ENCODE measurements around the gene UBE2H. TPM values are rescaled to one million over a fixed set of nuclear protein-coding genes. Genes with fewer than 3 reads are reported as not detected.
A peak's percentile ranks its signal among the peaks of the same experiment; 100 is the strongest.
"Not testable (repeated sequence)": the region's sequence is repeated elsewhere in the genome, so short reads cannot be mapped to it uniquely, and the experiment has no call there.

Gene UBE2H
- total RNA-seq, 1 donor from 2014 or later: 194 TPM

DNA sequence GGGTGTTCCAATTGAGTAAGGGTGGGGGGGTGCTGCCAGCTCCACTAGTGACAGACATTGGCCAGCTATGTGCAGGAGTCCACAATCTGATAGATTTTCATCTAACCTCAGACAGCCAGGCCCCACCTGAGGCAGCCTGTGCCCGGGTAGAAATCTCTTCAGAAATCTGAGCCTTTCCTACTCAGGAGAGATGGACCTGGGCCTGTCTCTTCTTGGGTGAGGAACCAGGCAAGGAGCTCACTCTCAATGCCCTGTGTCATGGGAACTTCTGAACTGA lies 86.9 kb downstream of the UBE2H start:
- Mint-ChIP-seq H3K4me1 (ENCODE audit: low read depth, unreplicated experiment) (peaks cover 31% of the 10 kb centered on the region), H3K9me3 (ENCODE audit: unreplicated experiment) (no peaks in the 10 kb centered on the region), H3K36me3 (ENCODE audit: low read depth, unreplicated experiment) (peaks cover 25% of the 10 kb centered on the region), H3K4me3 (ENCODE audit: unreplicated experiment) (no peak overlapping the region), H3K27ac (ENCODE audit: unreplicated experiment) (peak overlapping the region; percentile 95), H3K27me3 (ENCODE audit: low read depth, unreplicated experiment) (no peaks in the 10 kb centered on the region)
- no peak for DNase-seq (ENCODE audit: low read depth)
- Histone ChIP-seq H4K20me1 (ENCODE audit: insufficient read depth, low read length) (peaks cover 82% of the 10 kb centered on the region), H3K4me3 (ENCODE audit: insufficient read depth, low read depth, low read length) (no peak overlapping the region), H3K36me3 (ENCODE audit: insufficient read depth, low read length) (no peaks in the 10 kb centered on the region), H2AFZ (ENCODE audit: low read depth, low read length) (no peak overlapping the region), H3K4me1 (ENCODE audit: insufficient read depth, low read length) (peaks cover 17% of the 10 kb centered on the region), H3K79me2 (ENCODE audit: insufficient read depth, low read length) (peaks cover 84% of the 10 kb centered on the region), H3K9ac (ENCODE audit: low read length) (no peak overlapping the region), H3K4me2 (ENCODE audit: low read length) (no peak overlapping the region), H3K27me3 (ENCODE audit: insufficient read depth, low read length) (no peaks in the 10 kb centered on the region), H3K9me3 (ENCODE audit: insufficient read depth, low read depth, low read length) (no peaks in the 10 kb centered on the region), H3K27ac (ENCODE audit: low read depth, low read length) (no peak overlapping the region)
- no peak for FAIRE-seq
- no peak for TF ChIP-seq EZH2 (IDR thresholded peaks at IDR 0.05; ENCODE audit: insufficient read depth, low read length)
- TF ChIP-seq, protein P1, sequence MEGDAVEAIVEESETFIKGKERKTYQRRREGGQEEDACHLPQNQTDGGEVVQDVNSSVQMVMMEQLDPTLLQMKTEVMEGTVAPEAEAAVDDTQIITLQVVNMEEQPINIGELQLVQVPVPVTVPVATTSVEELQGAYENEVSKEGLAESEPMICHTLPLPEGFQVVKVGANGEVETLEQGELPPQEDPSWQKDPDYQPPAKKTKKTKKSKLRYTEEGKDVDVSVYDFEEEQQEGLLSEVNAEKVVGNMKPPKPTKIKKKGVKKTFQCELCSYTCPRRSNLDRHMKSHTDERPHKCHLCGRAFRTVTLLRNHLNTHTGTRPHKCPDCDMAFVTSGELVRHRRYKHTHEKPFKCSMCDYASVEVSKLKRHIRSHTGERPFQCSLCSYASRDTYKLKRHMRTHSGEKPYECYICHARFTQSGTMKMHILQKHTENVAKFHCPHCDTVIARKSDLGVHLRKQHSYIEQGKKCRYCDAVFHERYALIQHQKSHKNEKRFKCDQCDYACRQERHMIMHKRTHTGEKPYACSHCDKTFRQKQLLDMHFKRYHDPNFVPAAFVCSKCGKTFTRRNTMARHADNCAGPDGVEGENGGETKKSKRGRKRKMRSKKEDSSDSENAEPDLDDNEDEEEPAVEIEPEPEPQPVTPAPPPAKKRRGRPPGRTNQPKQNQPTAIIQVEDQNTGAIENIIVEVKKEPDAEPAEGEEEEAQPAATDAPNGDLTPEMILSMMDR (IDR thresholded peaks at IDR 0.05; ENCODE audit: insufficient read depth, low read depth, low read length): no peak

DNA sequence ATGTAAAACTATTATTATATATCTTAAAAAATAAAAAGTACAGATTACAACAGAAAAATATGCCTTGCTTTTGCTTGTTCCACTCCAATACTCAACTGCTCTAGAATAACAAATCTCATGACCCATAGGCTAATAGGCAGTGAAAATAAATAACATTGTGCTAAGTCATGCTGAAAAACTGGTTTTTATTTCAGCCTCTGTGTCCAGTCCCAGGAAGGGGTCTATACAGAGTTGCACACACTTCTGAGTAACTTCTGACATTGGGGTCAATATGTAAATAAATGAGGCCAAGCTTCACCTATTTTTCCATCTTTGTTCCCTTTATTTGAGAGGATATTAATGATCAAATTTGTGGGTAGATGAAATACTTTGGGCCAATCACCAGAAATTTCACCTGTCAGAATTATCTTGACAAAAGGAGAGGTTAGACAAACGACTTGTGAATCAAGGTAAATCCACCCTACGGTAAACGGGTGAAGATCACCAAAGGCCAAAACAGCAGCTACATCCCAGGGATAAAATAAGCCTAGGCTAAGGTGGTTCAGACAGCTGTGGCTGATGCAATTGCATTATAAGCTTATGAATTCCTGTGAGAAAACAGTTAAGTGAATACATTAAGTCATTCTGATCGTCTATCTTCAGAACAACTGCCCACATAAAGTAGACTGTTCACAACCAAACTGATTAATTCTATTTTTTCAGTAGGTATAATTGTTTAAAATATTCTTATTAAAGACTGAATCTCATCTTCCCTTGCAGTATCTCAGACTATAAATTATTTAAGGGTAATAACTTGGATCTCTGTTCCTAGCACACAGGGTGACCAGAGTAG lies 87.5 kb downstream of the UBE2H start:
- H4K20me1 ChIP-seq (ENCODE audit: insufficient read depth, low read length): peaks cover 83% of the 10 kb centered on the region
- peaks cover 31% of the 10 kb centered on the region for H3K4me1 Mint-ChIP-seq (ENCODE audit: low read depth, unreplicated experiment)
- H2AFZ ChIP-seq (ENCODE audit: low read depth, low read length): no peak overlapping the region
- H3K36me3 Mint-ChIP-seq (ENCODE audit: low read depth, unreplicated experiment): peaks cover 22% of the 10 kb centered on the region
- peaks cover 17% of the 10 kb centered on the region for H3K4me1 ChIP-seq (ENCODE audit: insufficient read depth, low read length)
- peak overlapping the region; percentile 95 for H3K27ac Mint-ChIP-seq (ENCODE audit: unreplicated experiment)
- DNase-seq (ENCODE audit: low read depth): no peak
- H3K4me3 ChIP-seq (ENCODE audit: insufficient read depth, low read depth, low read length): no peak overlapping the region
- no peaks in the 10 kb centered on the region for H3K9me3 Mint-ChIP-seq (ENCODE audit: unreplicated experiment)
- no peak overlapping the region for H3K4me3 Mint-ChIP-seq (ENCODE audit: unreplicated experiment)
- no peaks in the 10 kb centered on the region for H3K27me3 ChIP-seq (ENCODE audit: insufficient read depth, low read length)
- no peaks in the 10 kb centered on the region for H3K36me3 ChIP-seq (ENCODE audit: insufficient read depth, low read length)
- no peak for FAIRE-seq
- H3K9me3 ChIP-seq (ENCODE audit: insufficient read depth, low read depth, low read length): no peaks in the 10 kb centered on the region
- no peak for TF ChIP-seq EZH2 (IDR thresholded peaks at IDR 0.05; ENCODE audit: insufficient read depth, low read length)
- TF ChIP-seq, protein P1 (IDR thresholded peaks at IDR 0.05; ENCODE audit: insufficient read depth, low read depth, low read length): no peak
- peak overlapping the region; percentile 4 for H3K9ac ChIP-seq (ENCODE audit: low read length)
- H3K27me3 Mint-ChIP-seq (ENCODE audit: low read depth, unreplicated experiment): no peaks in the 10 kb centered on the region
- peaks cover 87% of the 10 kb centered on the region for H3K79me2 ChIP-seq (ENCODE audit: insufficient read depth, low read length)
- H3K4me2 ChIP-seq (ENCODE audit: low read length): peak overlapping the region; percentile 37
- no peak overlapping the region for H3K27ac ChIP-seq (ENCODE audit: low read depth, low read length)

DNA sequence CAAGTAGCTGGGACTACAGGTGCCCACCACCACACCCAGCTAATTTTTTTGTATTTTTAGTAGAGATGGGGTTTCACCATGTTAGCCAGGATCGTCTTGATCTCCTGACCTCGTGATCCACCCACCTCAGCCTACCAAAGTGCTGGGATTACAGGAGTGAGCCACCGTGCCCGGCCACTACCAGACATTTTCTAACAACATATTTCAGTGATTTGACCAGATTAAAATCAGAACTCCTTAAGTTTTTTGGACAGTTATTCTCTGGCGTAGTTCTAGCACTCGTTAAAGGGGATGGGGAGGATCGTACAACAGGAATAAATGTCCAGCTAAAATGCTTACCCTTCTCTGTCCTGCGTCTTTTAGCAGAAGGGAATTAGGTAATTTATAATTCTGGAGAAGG lies 88.1 kb downstream of the UBE2H start:
- H3K9ac ChIP-seq (ENCODE audit: low read length); H3K27me3 Mint-ChIP-seq (ENCODE audit: low read depth, unreplicated experiment); H2AFZ ChIP-seq (ENCODE audit: low read depth, low read length); H3K27ac ChIP-seq (ENCODE audit: low read depth, low read length); H3K9me3 ChIP-seq (ENCODE audit: insufficient read depth, low read depth, low read length); H3K36me3 ChIP-seq (ENCODE audit: insufficient read depth, low read length); H3K4me3 ChIP-seq (ENCODE audit: insufficient read depth, low read depth, low read length); H3K4me3 Mint-ChIP-seq (ENCODE audit: unreplicated experiment); FAIRE-seq; H3K9me3 Mint-ChIP-seq (ENCODE audit: unreplicated experiment); H3K27me3 ChIP-seq (ENCODE audit: insufficient read depth, low read length); H3K4me2 ChIP-seq (ENCODE audit: low read length); DNase-seq (ENCODE audit: low read depth): not testable (repeated sequence)
- Mint-ChIP-seq H3K4me1 (ENCODE audit: low read depth, unreplicated experiment) (peaks cover 34% of the 10 kb centered on the region), H3K36me3 (ENCODE audit: low read depth, unreplicated experiment) (peaks cover 18% of the 10 kb centered on the region), H3K27ac (ENCODE audit: unreplicated experiment) (peak overlapping the region; percentile 72)
- peaks cover 83% of the 10 kb centered on the region for H4K20me1 ChIP-seq (ENCODE audit: insufficient read depth, low read length)
- H3K4me1 ChIP-seq (ENCODE audit: insufficient read depth, low read length): peaks cover 17% of the 10 kb centered on the region
- H3K79me2 ChIP-seq (ENCODE audit: insufficient read depth, low read length): peaks cover 88% of the 10 kb centered on the region
